CD4-positive, alpha-beta T cell treated with Interleukin-6 for 4 hours (primary cell): ENCODE data around the gene GNAI3.

Experiments
- DNase-seq: peaks from one replicate; pipeline ENCODE4 v3.0.0-alpha.2; 2020; ENCODE audit warnings: mixed read lengths

Gene GNAI3

GRCh38 chr1:109546311-109547109, 1.9 kb upstream of the GNAI3 start:
- DNase-seq = peak; percentile 93

DNA sequence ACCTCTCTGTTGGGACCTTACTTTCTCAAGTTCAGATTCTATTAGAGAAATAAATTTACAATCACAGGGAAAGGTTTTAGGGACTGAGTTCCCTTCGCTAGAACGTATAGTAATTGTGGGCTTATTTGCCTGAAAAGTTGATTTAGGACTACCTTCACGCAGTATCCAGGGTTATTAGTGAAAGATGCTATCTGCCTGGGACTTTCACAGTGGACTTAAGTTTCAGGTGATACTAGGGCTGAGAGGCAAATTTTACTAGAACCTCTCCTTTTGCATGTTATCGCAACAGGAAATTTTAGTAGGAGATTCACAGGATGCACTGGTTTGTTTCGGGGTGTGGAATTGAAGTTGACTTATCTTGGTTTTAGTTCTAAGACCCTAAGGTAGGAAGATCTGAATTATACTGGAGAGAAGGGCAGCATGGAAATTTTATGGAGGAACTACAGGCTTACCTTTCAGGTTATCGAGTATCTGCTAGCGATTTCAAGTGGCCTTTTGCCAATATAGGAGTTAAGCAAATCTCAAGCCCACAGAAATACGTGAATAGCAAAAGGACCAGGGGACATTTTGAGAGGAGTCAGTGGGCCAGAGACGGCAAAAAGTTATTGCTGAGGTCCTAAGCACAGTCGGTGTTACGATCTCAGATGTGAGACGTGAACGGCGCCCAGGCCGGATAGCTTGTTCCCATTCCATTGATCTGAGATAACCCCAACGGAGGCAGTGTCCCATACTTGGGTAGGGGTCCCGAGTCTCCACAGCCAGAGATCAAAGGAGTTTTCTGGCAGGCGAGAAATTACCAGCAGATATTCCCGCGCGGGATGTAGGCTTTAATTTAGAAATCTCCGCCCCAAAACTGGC, 723 bp upstream of the GNAI3 start:
- peak; percentile 24 for DNase-seq

DNA sequence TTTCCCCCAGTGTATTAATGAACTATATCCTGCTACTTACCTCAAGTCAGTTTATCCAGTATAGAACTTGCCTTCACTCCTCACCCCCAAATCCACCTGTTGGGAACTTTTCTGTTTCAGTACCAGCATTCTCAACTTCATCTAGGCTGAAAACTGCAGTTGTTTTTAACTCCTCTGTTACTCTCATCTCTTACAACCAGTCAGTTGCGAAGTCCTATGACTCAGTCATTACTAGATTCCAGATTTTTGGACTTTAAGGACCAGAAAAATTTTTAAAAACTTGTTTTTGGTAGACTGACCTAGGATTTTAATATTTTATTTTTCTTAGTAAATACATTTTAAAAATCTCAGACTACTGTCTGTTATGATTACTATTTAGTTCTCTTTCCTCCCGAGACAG, 8.1 kb downstream of the GNAI3 start:
- DNase-seq = no peak

GRCh38 chr1:109557520-109557919, 9.1 kb downstream of the GNAI3 start:
- no peak for DNase-seq

DNA sequence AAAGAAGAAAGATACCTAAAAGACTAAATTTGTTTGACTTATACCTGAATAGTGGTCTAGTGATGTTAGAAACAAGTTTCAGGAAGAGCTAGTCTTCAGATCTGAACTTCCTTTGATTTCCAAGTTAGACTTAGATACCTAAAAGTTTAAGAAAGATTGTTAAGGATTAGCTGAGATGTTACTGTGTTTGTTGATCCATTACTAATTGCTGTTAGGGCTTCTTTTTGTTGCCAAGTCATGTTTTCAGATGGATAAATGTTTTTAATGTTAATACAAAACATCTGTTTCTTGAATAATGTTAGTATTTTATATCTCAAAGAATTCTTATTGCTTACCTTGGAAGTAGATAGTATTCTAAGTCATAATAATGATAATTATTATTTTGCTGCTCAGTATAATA, 11.6 kb downstream of the GNAI3 start:
- DNase-seq = no peak

- no peak for DNase-seq
Measured at GRCh38 chr1:109564194-109564878, 15.9 kb downstream of the GNAI3 start.

- no peak for DNase-seq
Measured at GRCh38 chr1:109565241-109565640, 16.8 kb downstream of the GNAI3 start.

DNA sequence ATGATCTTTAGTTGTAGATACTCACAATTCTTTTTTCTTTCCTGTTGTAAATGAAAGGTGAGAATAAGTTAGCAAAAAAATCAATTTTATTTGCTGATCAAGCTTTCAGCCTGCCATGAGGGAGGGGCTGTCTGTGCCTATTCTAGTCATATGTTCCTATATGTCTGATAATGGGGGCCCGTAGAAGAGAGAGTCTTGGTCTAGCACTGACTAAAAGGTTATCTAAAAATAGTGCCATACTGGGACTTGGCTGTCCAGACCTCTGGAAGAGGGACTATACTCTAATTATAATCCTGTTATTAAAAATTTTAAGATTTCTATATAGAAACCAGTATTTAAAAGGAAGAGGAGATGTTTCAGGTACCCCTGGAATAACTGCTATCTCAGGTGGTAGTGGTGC, 18.6 kb downstream of the GNAI3 start:
- no peak for DNase-seq

DNA sequence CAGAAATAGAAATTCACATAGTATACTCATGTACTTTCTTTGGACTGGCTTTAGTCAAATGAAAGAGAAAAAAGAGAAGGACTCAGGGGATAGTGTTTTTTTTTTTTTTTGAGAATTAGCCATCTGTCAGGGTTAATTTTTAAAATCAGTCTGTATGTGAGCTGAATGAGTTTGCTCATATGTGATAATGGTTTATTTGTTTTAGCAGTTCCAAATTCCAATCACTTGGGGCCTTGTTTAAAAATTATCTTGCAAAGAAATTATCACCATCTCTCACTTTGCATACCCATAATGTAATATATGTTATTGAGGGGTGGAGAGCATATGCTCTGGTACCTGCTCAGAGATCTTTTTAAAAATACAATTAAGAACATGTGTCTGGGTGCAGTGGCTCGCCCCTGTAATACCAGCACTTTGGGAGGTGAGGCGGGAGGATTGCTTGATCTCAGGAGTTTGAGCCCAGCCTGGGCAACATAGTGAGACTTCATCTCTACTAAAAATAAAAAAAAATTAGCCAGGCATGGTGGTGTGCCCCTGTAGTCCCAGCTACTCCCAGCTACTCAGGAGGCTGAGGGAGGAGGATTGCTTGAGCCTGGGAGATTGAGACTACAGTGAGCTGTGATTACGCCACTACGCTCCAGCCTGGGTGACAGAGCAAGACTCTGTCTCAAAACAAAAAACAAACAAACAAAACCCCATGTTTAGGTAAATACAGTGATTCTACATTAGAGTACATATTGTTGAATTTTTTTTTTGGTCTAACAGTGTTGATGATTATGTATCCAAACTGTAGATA, 19.7 kb downstream of the GNAI3 start:
- DNase-seq = no peak

GRCh38 chr1:109569323-109569722, 20.9 kb downstream of the GNAI3 start:
- no peak for DNase-seq

GRCh38 chr1:109570414-109570813, 22.0 kb downstream of the GNAI3 start:
- DNase-seq = no peak

DNA sequence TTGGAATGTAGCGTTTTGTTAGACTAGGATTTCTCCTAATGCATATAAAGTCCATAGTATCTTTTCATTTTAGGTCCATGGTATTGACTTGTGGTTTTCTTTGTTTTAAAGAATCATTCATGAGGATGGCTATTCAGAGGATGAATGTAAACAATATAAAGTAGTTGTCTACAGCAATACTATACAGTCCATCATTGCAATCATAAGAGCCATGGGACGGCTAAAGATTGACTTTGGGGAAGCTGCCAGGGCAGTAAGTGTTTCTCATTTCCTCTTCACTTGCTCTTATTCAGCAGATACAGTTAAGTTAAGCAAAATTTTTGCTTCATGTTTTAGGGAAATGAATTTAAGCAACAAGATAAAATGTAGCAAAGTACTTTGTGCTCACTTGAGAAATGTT, 25.4 kb downstream of the GNAI3 start:
- DNase-seq = no peak

DNA sequence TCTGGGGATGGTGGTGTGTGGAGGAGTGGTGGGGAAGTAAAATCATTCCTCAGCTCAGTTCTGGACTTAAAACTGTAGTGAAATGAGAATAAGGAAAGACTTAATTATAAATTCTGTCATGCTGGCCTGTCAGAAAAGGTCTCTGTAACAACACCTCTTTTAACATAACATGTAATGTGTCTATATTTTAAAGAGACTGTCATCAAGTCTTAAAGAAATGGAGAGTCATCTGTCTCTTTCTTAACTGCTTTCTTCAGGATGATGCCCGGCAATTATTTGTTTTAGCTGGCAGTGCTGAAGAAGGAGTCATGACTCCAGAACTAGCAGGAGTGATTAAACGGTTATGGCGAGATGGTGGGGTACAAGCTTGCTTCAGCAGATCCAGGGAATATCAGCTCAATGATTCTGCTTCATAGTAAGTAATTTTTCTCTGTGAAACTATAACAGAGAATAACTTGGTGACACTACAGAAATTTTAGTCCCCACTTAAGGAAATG, 30.6 kb downstream of the GNAI3 start:
- no peak for DNase-seq

GRCh38 chr1:109579491-109579890, 31.1 kb downstream of the GNAI3 start:
- no peak for DNase-seq

DNA sequence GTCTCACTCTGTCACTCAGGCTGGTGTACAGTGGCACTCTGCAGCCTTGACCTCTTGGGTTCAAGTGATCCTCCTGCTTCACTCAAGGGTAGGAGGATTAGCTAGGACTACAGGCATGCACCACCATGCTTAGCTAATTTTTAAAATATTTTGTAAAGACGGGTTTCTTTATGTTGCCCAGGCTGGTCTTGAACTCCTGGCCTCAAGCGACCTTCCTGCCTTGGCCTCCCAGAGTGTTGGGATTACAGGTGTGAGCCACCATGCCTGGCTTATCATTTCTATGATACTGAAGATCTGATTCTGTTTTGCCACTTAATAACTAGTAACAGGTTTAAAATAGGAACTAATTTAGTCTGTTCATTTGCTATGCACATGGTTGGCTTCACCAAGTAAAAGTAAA, 33.6 kb downstream of the GNAI3 start:
- DNase-seq = no peak

GRCh38 chr1:109584766-109585165, 36.4 kb downstream of the GNAI3 start:
- DNase-seq = no peak

DNA sequence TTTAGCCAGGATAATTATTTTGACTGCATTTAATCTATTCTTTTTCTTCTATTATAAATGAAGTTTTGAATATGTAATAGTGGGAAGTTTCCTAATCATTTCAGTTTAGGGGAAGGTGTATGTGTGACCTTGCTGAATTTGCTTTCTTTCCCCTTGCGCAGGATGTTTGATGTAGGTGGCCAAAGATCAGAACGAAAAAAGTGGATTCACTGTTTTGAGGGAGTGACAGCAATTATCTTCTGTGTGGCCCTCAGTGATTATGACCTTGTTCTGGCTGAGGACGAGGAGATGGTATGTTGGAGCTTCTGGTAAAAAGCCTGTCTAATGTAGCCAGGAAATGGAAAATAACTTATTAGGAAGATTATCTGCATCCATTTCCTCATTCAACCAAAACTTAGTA, 37.6 kb downstream of the GNAI3 start:
- no peak for DNase-seq

- DNase-seq = no peak
Measured at GRCh38 chr1:109589177-109589576, 40.8 kb downstream of the GNAI3 start.

GRCh38 chr1:109589679-109590078, 41.3 kb downstream of the GNAI3 start:
- DNase-seq = no peak

GRCh38 chr1:109592916-109593315, 44.5 kb downstream of the GNAI3 start:
- no peak for DNase-seq

GRCh38 chr1:109595531-109595930, 47.1 kb downstream of the GNAI3 start:
- no peak for DNase-seq

DNA sequence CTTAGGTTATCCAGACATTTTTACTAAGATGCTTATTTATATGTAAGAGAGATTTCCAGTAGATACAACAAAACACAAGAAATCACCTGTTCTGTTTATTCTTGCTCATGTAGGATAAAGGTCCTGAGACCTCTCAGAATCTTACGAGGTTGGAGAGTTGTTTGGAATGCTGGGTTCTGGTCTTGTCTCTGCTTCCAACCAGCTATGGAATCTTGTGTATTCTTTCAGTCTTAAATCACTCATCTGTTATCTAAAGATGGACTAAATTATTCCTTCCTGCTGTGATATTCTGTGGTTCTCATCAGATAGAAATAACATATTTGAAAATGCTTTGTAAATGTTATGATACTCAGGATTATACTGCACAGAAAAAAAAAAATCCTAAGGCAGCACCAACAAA, 49.7 kb downstream of the GNAI3 start:
- no peak for DNase-seq

DNA sequence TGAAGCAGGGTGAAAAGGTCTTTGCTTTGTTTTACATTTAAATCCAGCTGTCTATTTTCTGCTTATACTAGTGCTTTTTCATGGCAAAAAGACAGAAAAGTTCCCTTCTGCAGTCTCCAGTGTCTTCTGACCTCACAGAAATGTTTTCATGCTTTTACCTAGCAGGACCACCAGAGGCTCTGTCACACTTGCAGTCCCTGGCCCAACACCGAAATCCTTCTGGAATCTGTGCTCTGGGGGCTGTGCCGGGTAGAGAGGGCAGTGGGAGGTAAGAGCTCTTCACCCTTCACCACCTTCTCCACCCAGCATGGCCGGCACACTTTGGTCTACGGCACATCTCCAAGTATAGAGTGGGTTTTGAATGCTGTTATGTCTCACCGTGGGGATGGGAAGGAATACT, 50.2 kb downstream of the GNAI3 start:
- no peak for DNase-seq
